ENCODE data around the gene C2CD2.

DNA sequence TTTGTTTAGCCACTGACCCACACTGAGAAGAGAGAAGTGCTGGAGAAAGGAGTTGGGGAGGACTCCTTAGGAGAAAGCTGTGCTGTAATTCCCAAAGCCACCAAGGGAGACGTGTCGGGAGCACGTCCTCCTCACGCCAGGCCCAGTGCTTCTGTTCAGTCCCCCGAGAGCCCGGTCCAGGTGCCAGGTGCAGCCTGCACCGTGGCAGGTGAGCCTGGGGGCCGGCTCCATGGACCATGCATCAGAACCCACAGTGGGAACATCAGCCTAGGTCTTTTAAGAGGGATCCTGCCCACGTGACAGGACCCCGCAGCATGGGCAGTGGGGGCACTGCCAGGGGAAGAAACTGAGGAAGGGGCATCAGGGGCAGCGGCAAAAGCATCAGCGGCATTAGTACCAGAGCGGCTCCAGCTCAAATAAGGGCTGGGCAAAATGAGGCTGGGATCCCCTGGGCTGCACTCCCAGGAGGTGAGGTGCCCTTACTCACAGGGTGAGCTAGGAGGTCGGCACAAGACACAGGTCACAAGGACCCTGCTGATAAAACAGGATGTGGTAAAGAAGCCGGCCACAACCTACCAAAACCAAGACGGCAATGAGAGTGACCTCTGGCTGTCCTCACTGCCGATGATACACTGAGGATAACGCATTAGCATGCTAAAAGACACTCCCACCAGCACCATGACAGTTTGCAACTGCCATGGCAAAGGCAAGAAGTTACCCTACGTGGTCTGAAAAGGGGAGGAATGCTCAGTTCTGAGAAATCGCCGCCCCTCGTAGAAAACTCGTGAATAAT is 50.1 kb downstream of the C2CD2 start:
- TF ChIP-seq, protein P1, sequence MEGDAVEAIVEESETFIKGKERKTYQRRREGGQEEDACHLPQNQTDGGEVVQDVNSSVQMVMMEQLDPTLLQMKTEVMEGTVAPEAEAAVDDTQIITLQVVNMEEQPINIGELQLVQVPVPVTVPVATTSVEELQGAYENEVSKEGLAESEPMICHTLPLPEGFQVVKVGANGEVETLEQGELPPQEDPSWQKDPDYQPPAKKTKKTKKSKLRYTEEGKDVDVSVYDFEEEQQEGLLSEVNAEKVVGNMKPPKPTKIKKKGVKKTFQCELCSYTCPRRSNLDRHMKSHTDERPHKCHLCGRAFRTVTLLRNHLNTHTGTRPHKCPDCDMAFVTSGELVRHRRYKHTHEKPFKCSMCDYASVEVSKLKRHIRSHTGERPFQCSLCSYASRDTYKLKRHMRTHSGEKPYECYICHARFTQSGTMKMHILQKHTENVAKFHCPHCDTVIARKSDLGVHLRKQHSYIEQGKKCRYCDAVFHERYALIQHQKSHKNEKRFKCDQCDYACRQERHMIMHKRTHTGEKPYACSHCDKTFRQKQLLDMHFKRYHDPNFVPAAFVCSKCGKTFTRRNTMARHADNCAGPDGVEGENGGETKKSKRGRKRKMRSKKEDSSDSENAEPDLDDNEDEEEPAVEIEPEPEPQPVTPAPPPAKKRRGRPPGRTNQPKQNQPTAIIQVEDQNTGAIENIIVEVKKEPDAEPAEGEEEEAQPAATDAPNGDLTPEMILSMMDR (IDR thresholded peaks at IDR 0.05): no peak
- no peak for TF ChIP-seq EP300 (IDR thresholded peaks at IDR 0.05)

Data from suprapubic skin (tissue), 3 donors.